Measurements from ENCODE around the gene CLCNKA. TPM values are rescaled to one million over a fixed set of nuclear protein-coding genes. Genes with fewer than 3 reads are reported as not detected.
"Not testable (repeated sequence)": the region's sequence is repeated elsewhere in the genome, so short reads cannot be mapped to it uniquely, and the experiment has no call there.

Gene CLCNKA
- total RNA-seq, 1 donor from 2014 or later: not detected

- intact Hi-C loops (cut with micrococcal nuclease): not testable (repeated sequence)
These were observed 36.7 kb downstream of the CLCNKA start for GRCh38 chr1:16058394-16059120.

- intact Hi-C loops (cut with micrococcal nuclease): no loop called here
These were observed 39.4 kb downstream of the CLCNKA start for GRCh38 chr1:16061266-16061665.

GRCh38 chr1:16061989-16062686 lies 40.3 kb downstream of the CLCNKA start:
- intact Hi-C loops (cut with micrococcal nuclease): not testable (repeated sequence)

- intact Hi-C loops (cut with micrococcal nuclease): not testable (repeated sequence)
These were observed 40.8 kb downstream of the CLCNKA start for GRCh38 chr1:16062687-16063075.

GRCh38 chr1:16063226-16063829 lies 41.5 kb downstream of the CLCNKA start:
- intact Hi-C loops (cut with micrococcal nuclease): no loop called here

GRCh38 chr1:16063921-16064320 lies 42.1 kb downstream of the CLCNKA start:
- intact Hi-C loops (cut with micrococcal nuclease): no loop called here

GRCh38 chr1:16064536-16065268 lies 42.9 kb downstream of the CLCNKA start:
- intact Hi-C loops (cut with micrococcal nuclease): no loop called here

- intact Hi-C loops (cut with micrococcal nuclease): no loop called here
These were observed 43.4 kb downstream of the CLCNKA start for GRCh38 chr1:16065269-16065576.

- intact Hi-C loops (cut with micrococcal nuclease): no loop called here
These were observed 44.4 kb downstream of the CLCNKA start for GRCh38 chr1:16066245-16066644.

GRCh38 chr1:16067127-16067768 lies 45.4 kb downstream of the CLCNKA start:
- intact Hi-C loops (cut with micrococcal nuclease): no loop called here

GRCh38 chr1:16067933-16068332 lies 46.1 kb downstream of the CLCNKA start:
- intact Hi-C loops (cut with micrococcal nuclease): no loop called here

- intact Hi-C loops (cut with micrococcal nuclease): no loop called here
These were observed 46.8 kb downstream of the CLCNKA start for GRCh38 chr1:16068356-16069270.

GRCh38 chr1:16070640-16071355 lies 49.0 kb downstream of the CLCNKA start:
- intact Hi-C loops (cut with micrococcal nuclease): loop anchor here (5.0 kb wide), 1 partner anchor 282 kb away; the partner anchor contains the start of gene FBXO42

- intact Hi-C loops (cut with micrococcal nuclease): loop anchor here (5.0 kb wide), 1 partner anchor 281 kb away; the partner anchor contains the start of gene FBXO42
These were observed 49.8 kb downstream of the CLCNKA start for GRCh38 chr1:16071614-16072013.

GRCh38 chr1:16072095-16072494 lies 50.3 kb downstream of the CLCNKA start:
- intact Hi-C loops (cut with micrococcal nuclease): loop anchor here (5.0 kb wide), 1 partner anchor 280 kb away; the partner anchor contains the start of gene FBXO42

GRCh38 chr1:16072616-16073484 lies 51.0 kb downstream of the CLCNKA start:
- intact Hi-C loops (cut with micrococcal nuclease): loop anchor here (5.0 kb wide), 1 partner anchor 279 kb away; the partner anchor contains the start of gene FBXO42

- intact Hi-C loops (cut with micrococcal nuclease): loop anchor here (5.0 kb wide), 1 partner anchor 279 kb away; the partner anchor contains the start of gene FBXO42
These were observed 51.8 kb downstream of the CLCNKA start, which contains the start of gene FAM131C for GRCh38 chr1:16073490-16074119. TSS of gene FAM131C (minus strand) at chr1:16073651. CDS start at chr1:16073442, 209 bp downstream.

- intact Hi-C loops (cut with micrococcal nuclease): loop anchor here (5.0 kb wide), 1 partner anchor 278 kb away; the partner anchor contains the start of gene FBXO42
These were observed 52.4 kb downstream of the CLCNKA start for GRCh38 chr1:16074217-16074616.

Measured in T-helper 2 cell treated with Interferon-gamma antibody and Interleukin-4, amounts not matched to agents 100 ng/mL and 5 ng/mL, for 36 hours (primary cell).